Measurements from ENCODE around the gene CHRNA5.

DNA sequence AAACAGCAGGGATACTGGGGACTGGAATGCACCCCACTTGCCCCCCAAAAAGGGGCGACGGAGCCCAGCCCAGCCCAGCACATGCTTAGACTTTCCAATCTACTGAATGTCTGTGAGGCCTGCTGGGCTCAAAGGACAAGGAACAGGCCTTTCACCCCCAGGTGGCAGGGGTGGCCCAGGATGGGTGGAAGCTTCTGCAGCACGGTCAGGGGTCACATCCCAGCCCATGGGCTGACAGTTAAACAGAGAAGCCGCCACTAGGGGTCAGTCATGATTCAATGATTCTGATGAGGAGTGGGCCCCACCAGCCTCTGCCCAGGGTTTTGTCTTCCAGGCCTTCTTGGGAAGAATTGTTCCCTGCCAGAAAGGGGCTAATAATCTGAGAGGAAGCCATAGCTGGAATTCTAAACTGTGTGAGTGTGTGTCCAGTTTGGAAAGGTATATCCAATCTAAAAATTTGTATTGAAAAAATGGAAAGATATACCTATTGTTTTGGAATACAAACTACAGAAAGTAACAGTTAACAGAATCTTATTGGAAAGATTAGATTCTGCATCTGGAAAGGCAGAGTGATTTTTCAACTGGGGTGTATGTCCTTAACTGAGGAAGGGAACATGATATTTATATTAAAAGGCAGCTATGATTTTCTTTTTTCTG is 73.5 kb downstream of the CHRNA5 start:
- TF ChIP-seq, protein P1, sequence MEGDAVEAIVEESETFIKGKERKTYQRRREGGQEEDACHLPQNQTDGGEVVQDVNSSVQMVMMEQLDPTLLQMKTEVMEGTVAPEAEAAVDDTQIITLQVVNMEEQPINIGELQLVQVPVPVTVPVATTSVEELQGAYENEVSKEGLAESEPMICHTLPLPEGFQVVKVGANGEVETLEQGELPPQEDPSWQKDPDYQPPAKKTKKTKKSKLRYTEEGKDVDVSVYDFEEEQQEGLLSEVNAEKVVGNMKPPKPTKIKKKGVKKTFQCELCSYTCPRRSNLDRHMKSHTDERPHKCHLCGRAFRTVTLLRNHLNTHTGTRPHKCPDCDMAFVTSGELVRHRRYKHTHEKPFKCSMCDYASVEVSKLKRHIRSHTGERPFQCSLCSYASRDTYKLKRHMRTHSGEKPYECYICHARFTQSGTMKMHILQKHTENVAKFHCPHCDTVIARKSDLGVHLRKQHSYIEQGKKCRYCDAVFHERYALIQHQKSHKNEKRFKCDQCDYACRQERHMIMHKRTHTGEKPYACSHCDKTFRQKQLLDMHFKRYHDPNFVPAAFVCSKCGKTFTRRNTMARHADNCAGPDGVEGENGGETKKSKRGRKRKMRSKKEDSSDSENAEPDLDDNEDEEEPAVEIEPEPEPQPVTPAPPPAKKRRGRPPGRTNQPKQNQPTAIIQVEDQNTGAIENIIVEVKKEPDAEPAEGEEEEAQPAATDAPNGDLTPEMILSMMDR (IDR thresholded peaks at IDR 0.05) = peak in 3 of 4 experiments; percentile 31 to 51 (median 36)
- TF ChIP-seq POLR2A (IDR thresholded peaks at IDR 0.05) = no peak
